Type B pancreatic cell (in vitro differentiated cells): Measurements from ENCODE around the gene HIP1. TPM values are rescaled to one million over a fixed set of nuclear protein-coding genes. Genes with fewer than 3 reads are reported as not detected.
"Not testable (repeated sequence)": the region's sequence is repeated elsewhere in the genome, so short reads cannot be mapped to it uniquely, and the experiment has no call there.

Experiments used
- DNase-seq: peaks from one replicate; pipeline ENCODE4 v3.0.0; 2021; ENCODE audit warnings: mixed read lengths; ENCODE audit not compliant: unreplicated experiment; ENCODE audit errors: extremely low spot score
- H3K27ac Mint-ChIP-seq: 2 replicates; pipeline ENCODE4 v1.8.0; 2021; ENCODE audit warnings: mild to moderate bottlenecking, mixed read lengths
- H3K27me3 Mint-ChIP-seq: 2 replicates; pipeline ENCODE4 v1.8.0; 2021; ENCODE audit warnings: mixed read lengths
- H3K36me3 Mint-ChIP-seq: 2 replicates; pipeline ENCODE4 v1.8.0; 2021; ENCODE audit warnings: mixed read lengths
- H3K4me1 Mint-ChIP-seq: one replicate; pipeline ENCODE4 v1.8.0; 2021; ENCODE audit warnings: mixed read lengths; ENCODE audit not compliant: unreplicated experiment
- H3K4me3 Mint-ChIP-seq: 2 replicates; pipeline ENCODE4 v1.8.0; 2021; ENCODE audit warnings: mild to moderate bottlenecking, mixed read lengths
- H3K9me3 Mint-ChIP-seq: 2 replicates; pipeline ENCODE4 v1.8.0; 2021; ENCODE audit warnings: mixed read lengths
- CTCF ChIP-seq: fragments of 200-600 bp; sonication (generic); conservative IDR thresholded peaks from 2 replicates; pipeline ENCODE4 v1.5.0; 2021; ENCODE audit warnings: antibody characterized with exemption, mild to moderate bottlenecking
- total RNA-seq: library from RNA; stranded (reverse); gene quantifications from 2 replicates; pipeline ENCODE4 v1.2.1, GENCODE V29; 2021; ENCODE audit warnings: low replicate concordance

The HIP1 gene
- total RNA-seq, 1 donor from 2014 or later = 33.8 TPM

GRCh38 chr7:75689246-75690099 lies 49.3 kb downstream of the HIP1 start:
- peaks cover 5% of the 10 kb centered on the region for H3K4me1 Mint-ChIP-seq
- DNase-seq = no peak
- H3K9me3 Mint-ChIP-seq = no peaks in the 10 kb centered on the region
- H3K27me3 Mint-ChIP-seq = no peaks in the 10 kb centered on the region
- no peak for TF ChIP-seq CTCF
- H3K4me3 Mint-ChIP-seq = no peak overlapping the region
- H3K36me3 Mint-ChIP-seq = no peaks in the 10 kb centered on the region
- no peak overlapping the region for H3K27ac Mint-ChIP-seq

DNA sequence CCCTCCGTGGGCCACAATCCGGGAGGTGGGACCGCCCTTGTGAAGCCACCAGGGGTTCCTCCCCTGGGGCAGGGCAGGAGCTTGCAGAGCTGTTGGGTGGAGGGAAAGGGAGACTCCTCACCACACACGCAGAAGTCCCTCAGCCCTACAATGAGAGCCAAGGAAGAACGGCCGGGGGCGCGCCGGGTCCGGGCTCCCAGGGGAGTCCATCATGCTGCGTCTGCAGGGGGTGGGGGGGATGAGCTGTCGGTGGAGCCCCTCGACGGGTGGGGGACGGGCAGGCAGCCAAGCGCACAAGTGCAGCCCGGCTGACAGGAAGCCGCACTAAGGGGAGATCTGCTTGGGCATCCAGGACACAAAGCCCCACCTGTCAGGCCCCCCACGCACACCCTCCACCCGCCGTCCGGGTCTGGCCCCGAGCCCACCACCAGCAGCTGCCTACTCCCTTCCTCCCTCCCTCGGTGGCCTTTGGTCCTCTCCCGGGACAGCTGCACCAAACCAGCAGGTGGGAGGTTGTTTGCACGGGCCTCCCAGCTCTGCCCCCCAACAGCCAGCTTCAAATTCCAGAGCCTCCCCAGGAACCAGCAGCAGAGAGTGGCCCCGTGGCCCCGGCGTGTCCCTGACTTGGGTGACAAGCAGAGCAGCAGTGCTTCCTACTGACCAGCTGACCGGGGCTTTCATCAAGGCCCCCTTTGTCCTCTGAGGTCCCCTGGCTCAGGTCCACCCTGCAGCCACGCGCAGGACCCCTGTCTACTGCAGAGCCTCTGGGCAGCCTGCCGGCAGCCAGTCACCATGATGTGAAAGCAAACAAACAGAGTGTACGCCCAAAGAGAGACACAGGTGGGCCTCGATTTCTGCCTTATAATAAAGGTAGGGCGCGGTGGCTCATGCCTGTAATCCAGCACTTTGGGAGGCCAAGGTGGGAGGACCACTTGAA lies 50.3 kb downstream of the HIP1 start:
- Mint-ChIP-seq H3K27ac (no peak overlapping the region), H3K36me3 (no peaks in the 10 kb centered on the region), H3K9me3 (no peaks in the 10 kb centered on the region), H3K4me3 (no peak overlapping the region), H3K27me3 (no peaks in the 10 kb centered on the region), H3K4me1 (peaks cover 5% of the 10 kb centered on the region)
- no peak for TF ChIP-seq CTCF
- DNase-seq = no peak

DNA sequence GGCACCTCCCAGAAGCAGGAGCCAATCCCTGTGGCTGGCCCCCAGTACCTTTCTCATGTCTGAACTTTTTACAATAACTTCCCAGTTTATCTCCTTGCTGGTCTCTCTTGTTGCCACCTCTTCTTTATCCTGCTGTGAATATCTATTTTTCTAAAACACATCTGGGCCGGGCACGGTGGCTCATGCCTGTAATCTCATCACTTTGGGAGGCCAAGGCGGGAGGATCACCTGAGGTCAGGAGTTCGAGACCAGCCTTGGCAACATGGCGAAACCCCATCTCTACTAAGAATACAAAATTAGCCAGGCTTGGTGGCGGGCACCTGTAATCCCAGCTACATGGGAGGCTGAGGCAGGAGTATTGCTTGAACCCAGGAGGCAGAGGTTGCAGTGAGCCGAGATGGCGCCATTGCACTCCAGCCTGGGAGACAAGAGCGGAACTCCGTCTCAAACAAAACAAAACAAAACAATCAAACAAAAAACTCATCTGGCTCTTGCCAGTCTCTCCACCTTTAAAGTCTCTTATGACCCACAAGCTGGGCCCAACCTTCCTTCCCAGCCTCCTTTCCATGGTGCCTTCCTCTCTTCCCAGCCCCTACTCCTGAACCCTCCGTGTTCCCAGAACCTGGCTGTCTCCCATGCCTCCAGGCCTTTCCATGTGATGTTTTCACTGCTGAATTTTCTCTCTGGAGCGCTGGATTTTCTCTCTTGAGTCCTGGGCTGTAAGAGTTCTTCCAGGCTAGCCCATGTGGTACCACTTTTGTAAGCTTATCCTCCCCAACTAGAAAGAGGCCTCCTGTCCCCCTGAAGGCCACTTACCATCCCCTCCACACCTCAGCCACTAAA lies 51.3 kb downstream of the HIP1 start:
- H3K9me3 Mint-ChIP-seq = no peaks in the 10 kb centered on the region

DNA sequence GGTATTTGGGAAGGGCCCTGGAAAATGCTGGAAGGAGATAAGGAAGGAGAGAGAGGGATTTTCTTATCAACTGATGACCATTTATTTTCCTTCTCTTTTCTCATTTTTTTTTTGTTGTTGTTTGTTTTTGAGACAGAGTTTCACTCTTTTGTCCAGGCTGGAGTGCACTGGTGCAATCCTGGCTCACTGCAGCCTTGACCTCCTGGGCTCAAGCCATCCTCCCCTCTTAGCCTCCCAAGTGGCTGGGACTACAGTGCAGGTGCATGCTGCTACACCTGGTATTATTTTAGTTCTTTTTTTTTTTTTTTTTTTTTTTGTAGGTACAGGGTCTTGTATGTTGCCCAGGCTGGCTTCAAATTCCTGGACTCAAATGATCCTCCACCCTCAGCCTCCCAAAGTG lies 52.2 kb downstream of the HIP1 start:
- no peaks in the 10 kb centered on the region for H3K9me3 Mint-ChIP-seq
- H3K4me1 Mint-ChIP-seq = peaks cover 5% of the 10 kb centered on the region
- DNase-seq = no peak
- TF ChIP-seq CTCF = no peak
- H3K27ac Mint-ChIP-seq = no peak overlapping the region
- H3K4me3 Mint-ChIP-seq = no peak overlapping the region
- no peaks in the 10 kb centered on the region for H3K27me3 Mint-ChIP-seq
- no peaks in the 10 kb centered on the region for H3K36me3 Mint-ChIP-seq

More for the DNA sequence above, 51.3 kb downstream of the HIP1 start:
- no peaks in the 10 kb centered on the region for H3K27me3 Mint-ChIP-seq
- H3K4me3 Mint-ChIP-seq = no peak overlapping the region
- no peak for TF ChIP-seq CTCF
- DNase-seq = no peak
- H3K4me1 Mint-ChIP-seq = peaks cover 5% of the 10 kb centered on the region
- no peak overlapping the region for H3K27ac Mint-ChIP-seq
- no peaks in the 10 kb centered on the region for H3K36me3 Mint-ChIP-seq

- not testable (repeated sequence) for DNase-seq, H3K27ac Mint-ChIP-seq, H3K27me3 Mint-ChIP-seq, H3K4me1 Mint-ChIP-seq, H3K9me3 Mint-ChIP-seq, H3K4me3 Mint-ChIP-seq, H3K36me3 Mint-ChIP-seq
Measured at GRCh38 chr7:75682052-75682451, 56.7 kb downstream of the HIP1 start.
